Right lobe of liver (tissue), 6 donors: ENCODE results near the gene TMEM129. TPM values are rescaled to one million over a fixed set of nuclear protein-coding genes. Genes with fewer than 3 reads are reported as not detected.

Experiments used
- ATAC-seq, 4 donors: fragments of 200-7000 bp; cut with Tn5 transposase; one replicate each; pipeline ENCODE4 v1.9.1; 2020; ENCODE audit warnings: mild to moderate bottlenecking in 4 of 4, moderate library complexity in 4 of 4
- DNase-seq, 3 donors: peaks; one replicate each; pipeline ENCODE4 v3.0.0-alpha.2; 2020
- H3K27ac ChIP-seq, 3 donors: fragments of 200-600 bp; one replicate each; pipeline ENCODE4 v1.8.0; 2022
- H3K27me3 ChIP-seq, 2 donors: fragments of 200-600 bp; one replicate each; pipeline ENCODE4 v1.8.0; 2022
- H3K36me3 ChIP-seq, 4 donors: fragments of 200-600 bp; sonication (generic) in 1 of 4; one replicate each; pipeline versions ENCODE4 v1.5.1 to v1.8.0; 2017 to 2022; ENCODE audit warnings: control low read depth in 1 of 4
- H3K4me1 ChIP-seq, 4 donors: fragments of 200-600 bp; sonication (generic) in 1 of 4; one replicate each; pipeline versions ENCODE4 v1.5.1 to v1.8.0; 2017 to 2022; ENCODE audit warnings: control low read depth in 1 of 4
- H3K4me3 ChIP-seq, 3 donors: fragments of 200-600 bp; one replicate each; pipeline ENCODE4 v1.8.0; 2022
- H3K9me3 ChIP-seq, 4 donors: fragments of 200-600 bp; sonication (generic) in 1 of 4; one replicate each; pipeline versions ENCODE4 v1.5.1 to v1.8.0; 2017 to 2022; ENCODE audit warnings: control low read depth in 1 of 4
- CTCF ChIP-seq, 4 donors: fragments of 200-600 bp in 3 of 4; fragments of 450-650 bp in 1 of 4; IDR thresholded peaks; one replicate each; pipeline versions ENCODE4 v1.5.1 to v1.8.0; 2016 to 2022; ENCODE audit warnings: antibody characterized with exemption in 4 of 4, mild to moderate bottlenecking in 2 of 4
- POLR2A ChIP-seq: fragments of 450-650 bp; IDR thresholded peaks from one replicate; pipeline ENCODE4 v1.6.1; 2017; ENCODE audit warnings: antibody characterized with exemption, mild to moderate bottlenecking
- WGBS: methylation state at CpG from one replicate; pipeline ENCODE4 v1.1.6; 2018; ENCODE audit warnings: low coverage, low lambda C conversion rate; ENCODE audit not compliant: insufficient coverage; ENCODE audit errors: missing lambda C conversion rate; 5-methylcytosine and 5-hydroxymethylcytosine counted together
- intact Hi-C, 2 donors: fragments of 100-400 bp; cut with DNase I; formaldehyde crosslinking; loops; one replicate each; pipeline versions ENCODE4 v1.11.2 to v1.14.1; 2022
- total RNA-seq, 6 experiments: library from RNA; depleted of rRNA in 2 of 6; stranded (reverse); fragments of >200 nt in 2 of 6; fragmentation: NEBNext Ultra II Directional in 3 of 6; extraction: Animal tissue kit (Norgen Biotek cat#: 25700) in 3 of 6; gene quantifications; one replicate each; pipeline versions ENCODE4 v1.1.0 to v1.2.4, GENCODE V29; 2016 to 2023
- donor health status: DM: no; HTN: yes; CAD: no.
- donor health status: DM: no; HTN: no; CAD: no.
- donor health status: DM: no; HTN: no; CAD: no.
- donor health status: DM: no; HTN: yes; CAD: no.
- donor health status: DM: no; HTN: yes; CAD: no.

TMEM129 gene
- total RNA-seq, 6 experiments from 2014 or later, result 13.8 to 51.0 (median 25.4) TPM

GRCh38 chr4:1730532-1731135 is 9.5 kb upstream of the TMEM129 start:
- no peak overlapping the region for H3K4me3 ChIP-seq
- intact Hi-C loops, result no loop called here
- H3K36me3 ChIP-seq, result no peaks in the 10 kb centered on the region
- 40% methylated on average over 2 of the region's 16 CpGs for WGBS
- no peaks in the 10 kb centered on the region for H3K9me3 ChIP-seq
- no peak for ATAC-seq
- no peak overlapping the region for H3K27ac ChIP-seq
- DNase-seq, result peak in 1 of 3 donors; percentile 51
- TF ChIP-seq CTCF (IDR thresholded peaks at IDR 0.05) (no peak), POLR2A (no peak)
- H3K27me3 ChIP-seq, result no peaks in the 10 kb centered on the region
- H3K4me1 ChIP-seq, result peaks cover 0 to 6% (median 0%) of the 10 kb centered on the region in 4 donors

DNA sequence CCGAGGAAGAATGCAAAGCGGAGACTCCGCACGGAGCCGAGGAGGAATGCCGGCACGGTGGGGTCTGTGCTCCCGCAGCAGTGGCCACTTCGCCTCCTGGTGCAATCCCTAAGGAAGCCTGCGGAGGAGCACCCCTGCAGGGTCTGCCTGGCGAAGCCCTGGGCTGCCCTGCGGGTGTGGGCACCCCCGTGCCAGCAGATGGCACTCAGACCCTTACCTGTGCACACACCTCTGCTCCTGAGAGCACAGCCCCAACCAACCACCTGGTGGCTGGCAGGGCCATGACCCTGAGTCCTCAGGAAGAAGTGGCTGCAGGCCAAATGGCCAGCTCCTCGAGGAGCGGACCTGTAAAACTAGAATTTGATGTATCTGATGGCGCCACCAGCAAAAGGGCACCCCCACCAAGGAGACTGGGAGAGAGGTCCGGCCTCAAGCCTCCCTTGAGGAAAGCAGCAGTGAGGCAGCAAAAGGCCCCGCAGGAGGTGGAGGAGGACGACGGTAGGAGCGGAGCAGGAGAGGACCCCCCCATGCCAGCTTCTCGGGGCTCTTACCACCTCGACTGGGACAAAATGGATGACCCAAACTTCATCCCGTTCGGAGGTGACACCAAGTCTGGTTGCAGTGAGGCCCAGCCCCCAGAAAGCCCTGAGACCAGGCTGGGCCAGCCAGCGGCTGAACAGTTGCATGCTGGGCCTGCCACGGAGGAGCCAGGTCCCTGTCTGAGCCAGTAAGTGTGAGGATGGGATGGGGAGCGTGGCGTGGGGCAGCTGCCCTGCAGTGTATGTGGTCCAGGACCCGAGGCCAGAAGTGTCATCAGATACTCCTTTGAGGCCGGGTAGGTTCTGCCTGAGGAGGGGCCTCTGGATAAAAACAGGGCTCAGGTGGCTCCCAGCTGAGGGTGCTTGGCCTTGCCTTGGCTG is 7.2 kb upstream of the TMEM129 start:
- ATAC-seq, result no peak

DNA sequence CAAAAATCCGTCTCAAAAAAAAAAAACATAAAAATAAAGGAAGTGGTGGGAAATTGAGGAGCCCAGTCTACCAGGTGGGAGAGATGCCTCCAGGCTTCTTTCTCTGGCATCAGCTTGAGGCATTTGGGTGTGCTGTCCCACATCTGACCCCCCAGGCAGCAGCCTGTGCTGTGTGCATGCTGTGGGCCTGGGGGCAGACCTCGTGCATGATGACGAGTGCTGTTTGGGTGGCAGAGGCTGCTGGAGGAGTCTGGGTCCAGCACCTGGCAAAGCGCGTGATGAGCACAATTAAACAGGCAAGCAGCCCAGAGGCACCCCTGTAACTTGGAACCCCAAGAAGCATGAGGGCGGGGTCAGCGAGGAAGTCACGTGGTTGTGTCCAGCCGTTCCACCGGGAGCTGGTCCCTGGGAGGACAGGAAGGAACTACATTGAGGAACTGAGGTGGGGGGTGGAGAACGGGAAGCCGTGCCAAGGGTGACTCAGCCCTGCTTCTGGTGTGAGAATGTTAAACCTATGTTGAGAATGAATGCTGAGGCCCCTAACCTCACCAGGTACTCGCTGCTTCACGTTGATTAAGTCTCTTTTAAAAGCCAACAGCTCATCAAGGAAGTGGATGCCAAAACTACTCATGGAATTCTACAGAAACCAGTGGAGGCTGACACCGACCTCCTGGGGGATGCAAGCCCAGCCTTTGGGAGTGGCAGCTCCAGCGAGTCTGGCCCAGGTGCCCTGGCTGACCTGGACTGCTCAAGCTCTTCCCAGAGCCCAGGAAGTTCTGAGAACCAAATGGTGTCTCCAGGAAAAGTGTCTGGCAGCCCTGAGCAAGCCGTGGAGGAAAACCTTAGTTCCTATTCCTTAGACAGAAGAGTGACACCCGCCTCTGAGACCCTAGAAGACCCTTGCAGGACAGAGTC is 6.3 kb upstream of the TMEM129 start:
- intact Hi-C loops, result loop anchor here in 1 of 2 donors (5.0 kb wide), 1 partner anchor 35 kb away; no protein-coding TSS in a partner anchor
- peaks cover 0 to 6% (median 0%) of the 10 kb centered on the region in 4 donors for H3K4me1 ChIP-seq
- 37% methylated on average over 9 of the region's 18 CpGs for whole genome bisulfite sequencing
- H3K9me3 ChIP-seq, result no peaks in the 10 kb centered on the region
- H3K4me3 ChIP-seq, result no peak overlapping the region
- TF ChIP-seq POLR2A (no peak), CTCF (IDR thresholded peaks at IDR 0.05) (no peak)
- H3K27me3 ChIP-seq, result no peaks in the 10 kb centered on the region
- peaks cover 0 to 3% (median 0%) of the 10 kb centered on the region in 4 donors for H3K36me3 ChIP-seq
- H3K27ac ChIP-seq, result peak overlapping the region; percentile 13 to 39 (median 24)
- peak; percentile 54 to 63 (median 55) for ATAC-seq
- DNase-seq, result peak; percentile 64 to 77 (median 75)

More for the DNA sequence above, 7.2 kb upstream of the TMEM129 start:
- TF ChIP-seq CTCF (IDR thresholded peaks at IDR 0.05), result no peak
- TF ChIP-seq POLR2A, result no peak
- Histone ChIP-seq H3K9me3 (no peaks in the 10 kb centered on the region), H3K27me3 (no peaks in the 10 kb centered on the region), H3K27ac (peak overlapping the region; percentile 13 to 39 (median 24)), H3K36me3 (peaks cover 0 to 3% (median 0%) of the 10 kb centered on the region in 4 donors), H3K4me1 (peaks cover 0 to 6% (median 0%) of the 10 kb centered on the region in 4 donors), H3K4me3 (no peak overlapping the region)
- 78% methylated on average over 4 of the region's 31 CpGs for WGBS
- peak in 2 of 3 donors; percentile 25 to 43 for DNase-seq
- intact Hi-C loops, result loop anchor here in 1 of 2 donors (5.0 kb wide), 1 partner anchor 36 kb away; no protein-coding TSS in a partner anchor
